ENCODE measurements around the gene PKD2.

Gene PKD2

GRCh38 chr4:88064410-88064809 is 57.0 kb downstream of the PKD2 start:
- Mint-ChIP-seq H3K27ac (no peak overlapping the region), H3K27me3 (ENCODE audit: low read depth) (no peaks in the 10 kb centered on the region), H3K36me3 (ENCODE audit: low read depth) (peaks cover 66% of the 10 kb centered on the region), H3K4me1 (no peaks in the 10 kb centered on the region), H3K9me3 (peaks cover 13% of the 10 kb centered on the region), H3K4me3 (no peak overlapping the region)
- no peak for TF ChIP-seq CTCF (IDR thresholded peaks at IDR 0.05; ENCODE audit: unreplicated experiment in 3 of 3)

DNA sequence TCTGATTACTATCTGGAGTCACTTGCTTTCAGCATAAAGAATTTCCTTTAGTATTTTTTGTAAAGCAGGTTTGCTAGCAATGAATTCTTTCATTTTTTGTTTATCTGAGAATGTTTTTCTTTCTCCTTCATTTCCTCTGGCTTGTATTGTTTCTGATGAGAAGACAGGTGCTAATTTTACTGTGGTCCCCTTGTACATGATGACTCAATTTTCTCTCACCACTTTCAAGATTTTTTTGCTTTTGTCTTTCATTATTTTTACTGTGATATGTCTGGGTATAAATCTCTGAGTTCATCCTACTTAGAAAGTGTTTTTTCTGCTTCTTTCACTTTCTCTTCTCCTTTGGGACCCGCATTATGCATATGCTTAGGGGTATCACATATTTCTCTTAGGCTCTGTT is 62.6 kb downstream of the PKD2 start:
- H3K36me3 Mint-ChIP-seq (ENCODE audit: low read depth) = peaks cover 93% of the 10 kb centered on the region
- TF ChIP-seq CTCF (IDR thresholded peaks at IDR 0.05; ENCODE audit: unreplicated experiment in 3 of 3) = no peak
- peaks cover 32% of the 10 kb centered on the region for H3K9me3 Mint-ChIP-seq
- H3K4me1 Mint-ChIP-seq = no peaks in the 10 kb centered on the region
- H3K27ac Mint-ChIP-seq = no peak overlapping the region
- no peaks in the 10 kb centered on the region for H3K27me3 Mint-ChIP-seq (ENCODE audit: low read depth)
- no peak overlapping the region for H3K4me3 Mint-ChIP-seq

GRCh38 chr4:88075336-88075735 is 67.9 kb downstream of the PKD2 start:
- TF ChIP-seq CTCF (IDR thresholded peaks at IDR 0.05; ENCODE audit: unreplicated experiment in 3 of 3) = no peak
- H3K27me3 Mint-ChIP-seq (ENCODE audit: low read depth) = no peaks in the 10 kb centered on the region
- H3K36me3 Mint-ChIP-seq (ENCODE audit: low read depth) = peaks cover 65% of the 10 kb centered on the region
- no peak overlapping the region for H3K27ac Mint-ChIP-seq
- H3K4me3 Mint-ChIP-seq = no peak overlapping the region
- H3K4me1 Mint-ChIP-seq = no peaks in the 10 kb centered on the region
- H3K9me3 Mint-ChIP-seq = peaks cover 15% of the 10 kb centered on the region

DNA sequence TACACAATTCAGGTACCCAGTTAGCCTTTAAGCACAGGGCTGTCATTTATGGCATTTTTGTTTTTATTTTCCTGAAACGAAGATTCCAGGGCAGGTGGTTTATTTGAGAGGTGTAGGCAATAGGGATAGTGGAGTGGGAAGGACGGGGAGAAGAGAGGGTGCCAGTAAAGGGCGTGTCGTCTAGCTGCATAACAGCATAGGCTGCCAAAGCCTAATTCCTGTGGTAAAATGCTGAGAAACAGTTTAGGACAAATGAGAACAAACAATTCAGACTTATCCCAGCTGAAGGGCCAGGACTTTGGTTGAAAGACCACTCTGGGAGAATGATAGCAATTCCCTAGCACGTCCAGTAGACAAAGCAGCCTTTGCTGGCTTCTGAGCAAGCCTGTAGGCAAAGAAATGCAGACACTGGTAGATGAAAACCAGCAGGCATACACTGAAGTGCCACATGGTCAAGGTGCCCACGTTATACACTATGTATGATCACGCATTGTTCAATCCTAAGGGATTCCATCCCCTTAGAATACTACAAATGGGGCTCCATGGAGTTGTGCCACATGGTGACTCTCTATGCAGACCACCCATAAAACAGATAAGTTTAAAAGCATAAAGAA is 70.6 kb downstream of the PKD2 start:
- Mint-ChIP-seq H3K27ac (no peak overlapping the region), H3K4me1 (no peaks in the 10 kb centered on the region), H3K4me3 (no peak overlapping the region), H3K36me3 (ENCODE audit: low read depth) (peaks cover 38% of the 10 kb centered on the region), H3K27me3 (ENCODE audit: low read depth) (no peaks in the 10 kb centered on the region), H3K9me3 (no peaks in the 10 kb centered on the region)
- no peak for TF ChIP-seq CTCF (IDR thresholded peaks at IDR 0.05; ENCODE audit: unreplicated experiment in 3 of 3)

- TF ChIP-seq CTCF (IDR thresholded peaks at IDR 0.05; ENCODE audit: unreplicated experiment in 3 of 3) = no peak
- no peak overlapping the region for H3K27ac Mint-ChIP-seq
- no peaks in the 10 kb centered on the region for H3K4me1 Mint-ChIP-seq
- peaks cover 33% of the 10 kb centered on the region for H3K36me3 Mint-ChIP-seq (ENCODE audit: low read depth)
- no peaks in the 10 kb centered on the region for H3K9me3 Mint-ChIP-seq
- no peaks in the 10 kb centered on the region for H3K27me3 Mint-ChIP-seq (ENCODE audit: low read depth)
- no peak overlapping the region for H3K4me3 Mint-ChIP-seq
These were observed 71.1 kb downstream of the PKD2 start for GRCh38 chr4:88078579-88078978.

GRCh38 chr4:88080626-88081025 is 73.2 kb downstream of the PKD2 start:
- Mint-ChIP-seq H3K27ac (no peak overlapping the region), H3K9me3 (no peaks in the 10 kb centered on the region), H3K4me1 (no peaks in the 10 kb centered on the region), H3K36me3 (ENCODE audit: low read depth) (peaks cover 15% of the 10 kb centered on the region), H3K27me3 (ENCODE audit: low read depth) (no peaks in the 10 kb centered on the region), H3K4me3 (no peak overlapping the region)
- TF ChIP-seq CTCF (IDR thresholded peaks at IDR 0.05; ENCODE audit: unreplicated experiment in 3 of 3) = no peak
